KMS-11 (cell line): Measurements from ENCODE around the gene SEBOX.

ENCODE experiments used
- H2AFZ ChIP-seq: fragments of 200-600 bp; sonication (generic); 2 replicates; pipeline ENCODE4 v1.6.1; 2016; ENCODE audit warnings: antibody characterized with exemption, mixed run types, low read depth
- H3K27ac ChIP-seq: fragments of 200-600 bp; sonication (generic); 2 replicates; pipeline ENCODE4 v1.6.1; 2016; ENCODE audit warnings: mild to moderate bottlenecking, mixed run types
- H3K27me3 ChIP-seq: fragments of 200-600 bp; sonication (generic); 2 replicates; pipeline ENCODE4 v1.6.1; 2017; ENCODE audit warnings: mild to moderate bottlenecking, low read depth, mixed run types, moderate library complexity; ENCODE audit not compliant: insufficient read depth
- H3K36me3 ChIP-seq: fragments of 200-600 bp; sonication (generic); 2 replicates; pipeline ENCODE4 v1.6.1; 2017; ENCODE audit warnings: mild to moderate bottlenecking, mixed run types; ENCODE audit not compliant: insufficient read depth
- H3K4me1 ChIP-seq: fragments of 200-600 bp; sonication (generic); 2 replicates; pipeline ENCODE4 v1.6.1; 2016; ENCODE audit warnings: mild to moderate bottlenecking, low read depth, mixed run types; ENCODE audit not compliant: poor library complexity, severe bottlenecking
- H3K4me2 ChIP-seq: fragments of 200-600 bp; sonication (generic); 2 replicates; pipeline ENCODE4 v1.7.0; 2016; ENCODE audit warnings: mild to moderate bottlenecking, mixed run types
- H3K4me3 ChIP-seq: fragments of 200-600 bp; sonication (generic); IDR thresholded peaks from 2 replicates; pipeline ENCODE4 v1.6.1; 2017; ENCODE audit warnings: low read depth, low read length, mixed read lengths; ENCODE audit not compliant: insufficient read depth
- H3K79me2 ChIP-seq: fragments of 200-600 bp; sonication (generic); 2 replicates; pipeline ENCODE4 v1.6.1; 2016; ENCODE audit warnings: low read depth, mixed run types; ENCODE audit not compliant: insufficient read depth
- H3K9ac ChIP-seq: fragments of 200-600 bp; sonication (generic); 2 replicates; pipeline ENCODE4 v1.6.1; 2016; ENCODE audit warnings: mild to moderate bottlenecking, mixed run types
- H4K20me1 ChIP-seq: fragments of 200-600 bp; sonication (generic); 2 replicates; pipeline ENCODE4 v1.6.1; 2016; ENCODE audit warnings: mild to moderate bottlenecking, mixed run types; ENCODE audit not compliant: insufficient read depth
- CTCF ChIP-seq: fragments of 200-600 bp; sonication (generic); conservative IDR thresholded peaks from 2 replicates; pipeline ENCODE4 v1.6.1; 2017; ENCODE audit warnings: low read depth, mild to moderate bottlenecking, antibody characterized with exemption, low read length, moderate library complexity, mixed read lengths

SEBOX gene

GRCh38 chr17:28368915-28369683 is 4.1 kb upstream of the SEBOX start:
- Histone ChIP-seq H3K4me3 (no peak overlapping the region), H3K79me2 (no peaks in the 10 kb centered on the region), H4K20me1 (no peaks in the 10 kb centered on the region), H3K9ac (no peak overlapping the region), H3K4me2 (no peak overlapping the region), H3K27ac (no peak overlapping the region), H3K27me3 (no peaks in the 10 kb centered on the region; the same call in 1 of the 2 replicates), H3K4me1 (peaks cover 18% of the 10 kb centered on the region), H2AFZ (no peak overlapping the region), H3K36me3 (no peaks in the 10 kb centered on the region)
- TF ChIP-seq CTCF: no peak

- H4K20me1 ChIP-seq: no peaks in the 10 kb centered on the region
Observed at GRCh38 chr17:28368306-28368831, 3.4 kb upstream of the SEBOX start.

GRCh38 chr17:28367641-28368305 is 2.8 kb upstream of the SEBOX start:
- no peaks in the 10 kb centered on the region for H3K79me2 ChIP-seq
- no peaks in the 10 kb centered on the region for H4K20me1 ChIP-seq
- no peaks in the 10 kb centered on the region for H3K36me3 ChIP-seq
- no peak overlapping the region for H3K27ac ChIP-seq
- no peak overlapping the region for H3K4me2 ChIP-seq
- no peak overlapping the region for H3K9ac ChIP-seq
- no peaks in the 10 kb centered on the region for H3K27me3 ChIP-seq
- peaks cover 8% of the 10 kb centered on the region for H3K4me1 ChIP-seq
- TF ChIP-seq CTCF: no peak
- no peak overlapping the region for H2AFZ ChIP-seq
- no peak overlapping the region for H3K4me3 ChIP-seq

More at GRCh38 chr17:28368306-28368831, 3.4 kb upstream of the SEBOX start:
- Histone ChIP-seq H3K27ac (no peak overlapping the region), H3K4me1 (peaks cover 14% of the 10 kb centered on the region), H3K9ac (no peak overlapping the region), H3K4me3 (no peak overlapping the region), H3K79me2 (no peaks in the 10 kb centered on the region), H3K4me2 (no peak overlapping the region), H2AFZ (no peak overlapping the region), H3K27me3 (no peaks in the 10 kb centered on the region; the same call in 1 of the 2 replicates), H3K36me3 (no peaks in the 10 kb centered on the region)
- TF ChIP-seq CTCF: no peak

GRCh38 chr17:28366605-28367004 is 1.6 kb upstream of the SEBOX start:
- Histone ChIP-seq H3K27ac (no peak overlapping the region), H3K9ac (no peak overlapping the region), H3K36me3 (no peaks in the 10 kb centered on the region), H3K79me2 (no peaks in the 10 kb centered on the region), H2AFZ (no peak overlapping the region), H4K20me1 (no peaks in the 10 kb centered on the region), H3K4me3 (no peak overlapping the region), H3K4me2 (no peak overlapping the region), H3K27me3 (no peaks in the 10 kb centered on the region), H3K4me1 (peaks cover 5% of the 10 kb centered on the region)
- peak; percentile 43; the same call in 1 of the 2 replicates for TF ChIP-seq CTCF
